ENCODE results near the gene MXD1. TPM values are rescaled to one million over a fixed set of nuclear protein-coding genes. Genes with fewer than 3 reads are reported as not detected.

Gene MXD1
- total RNA-seq, 1 donor: 14.5 TPM

GRCh38 chr2:69940691-69941090, 25.8 kb downstream of the MXD1 start:
- Histone ChIP-seq H3K4me2 (ENCODE audit: insufficient read depth, low read length) (no peak overlapping the region), H3K4me3 (ENCODE audit: insufficient read depth, low read length) (no peak overlapping the region), H3K4me1 (ENCODE audit: insufficient read depth, low read length) (peaks cover 8% of the 10 kb centered on the region), H3K9me3 (ENCODE audit: low read depth, low read length) (no peaks in the 10 kb centered on the region), H3K27ac (ENCODE audit: low read depth, low read length) (no peak overlapping the region), H2AFZ (ENCODE audit: low read length) (no peak overlapping the region), H4K20me1 (ENCODE audit: insufficient read depth, low read length) (no peaks in the 10 kb centered on the region), H3K36me3 (ENCODE audit: insufficient read depth, low read length) (peaks cover 60% of the 10 kb centered on the region), H3K79me2 (ENCODE audit: insufficient read depth, low read length) (peaks cover 4% of the 10 kb centered on the region), H3K27me3 (ENCODE audit: insufficient read depth, low read length) (no peaks in the 10 kb centered on the region)
- no peak for TF ChIP-seq CTCF (IDR thresholded peaks at IDR 0.05; ENCODE audit: extremely low read depth, low read depth, low read length)
- no peak for DNase-seq (ENCODE audit: insufficient read length, low spot score, missing footprints)

GRCh38 chr2:69943000-69943842, 28.3 kb downstream of the MXD1 start:
- DNase-seq (ENCODE audit: insufficient read length, low spot score, missing footprints): no peak
- H4K20me1 ChIP-seq (ENCODE audit: insufficient read depth, low read length): no peaks in the 10 kb centered on the region
- H3K79me2 ChIP-seq (ENCODE audit: insufficient read depth, low read length): no peaks in the 10 kb centered on the region
- H3K4me1 ChIP-seq (ENCODE audit: insufficient read depth, low read length): peaks cover 19% of the 10 kb centered on the region
- H3K4me3 ChIP-seq (ENCODE audit: insufficient read depth, low read length): no peak overlapping the region
- no peak overlapping the region for H2AFZ ChIP-seq (ENCODE audit: low read length)
- no peak for TF ChIP-seq CTCF (IDR thresholded peaks at IDR 0.05; ENCODE audit: extremely low read depth, low read depth, low read length)
- peaks cover 39% of the 10 kb centered on the region for H3K36me3 ChIP-seq (ENCODE audit: insufficient read depth, low read length)
- H3K27ac ChIP-seq (ENCODE audit: low read depth, low read length): no peak overlapping the region
- H3K27me3 ChIP-seq (ENCODE audit: insufficient read depth, low read length): no peaks in the 10 kb centered on the region
- no peaks in the 10 kb centered on the region for H3K9me3 ChIP-seq (ENCODE audit: low read depth, low read length)
- H3K4me2 ChIP-seq (ENCODE audit: insufficient read depth, low read length): no peak overlapping the region

GRCh38 chr2:69943843-69944525, 29.1 kb downstream of the MXD1 start:
- no peaks in the 10 kb centered on the region for H3K79me2 ChIP-seq (ENCODE audit: insufficient read depth, low read length)
- peaks cover 19% of the 10 kb centered on the region for H3K4me1 ChIP-seq (ENCODE audit: insufficient read depth, low read length)
- no peaks in the 10 kb centered on the region for H4K20me1 ChIP-seq (ENCODE audit: insufficient read depth, low read length)
- no peak overlapping the region for H3K27ac ChIP-seq (ENCODE audit: low read depth, low read length)
- no peak for TF ChIP-seq CTCF (IDR thresholded peaks at IDR 0.05; ENCODE audit: extremely low read depth, low read depth, low read length)
- peaks cover 31% of the 10 kb centered on the region for H3K36me3 ChIP-seq (ENCODE audit: insufficient read depth, low read length)
- no peak for DNase-seq (ENCODE audit: insufficient read length, low spot score, missing footprints)
- no peaks in the 10 kb centered on the region for H3K9me3 ChIP-seq (ENCODE audit: low read depth, low read length)
- H3K27me3 ChIP-seq (ENCODE audit: insufficient read depth, low read length): no peaks in the 10 kb centered on the region
- H2AFZ ChIP-seq (ENCODE audit: low read length): no peak overlapping the region
- no peak overlapping the region for H3K4me2 ChIP-seq (ENCODE audit: insufficient read depth, low read length)
- H3K4me3 ChIP-seq (ENCODE audit: insufficient read depth, low read length): no peak overlapping the region

GRCh38 chr2:69944756-69945155, 29.8 kb downstream of the MXD1 start:
- Histone ChIP-seq H3K27ac (ENCODE audit: low read depth, low read length) (no peak overlapping the region), H4K20me1 (ENCODE audit: insufficient read depth, low read length) (no peaks in the 10 kb centered on the region), H2AFZ (ENCODE audit: low read length) (no peak overlapping the region), H3K79me2 (ENCODE audit: insufficient read depth, low read length) (no peaks in the 10 kb centered on the region), H3K4me3 (ENCODE audit: insufficient read depth, low read length) (no peak overlapping the region), H3K9me3 (ENCODE audit: low read depth, low read length) (no peaks in the 10 kb centered on the region), H3K4me1 (ENCODE audit: insufficient read depth, low read length) (peaks cover 19% of the 10 kb centered on the region), H3K4me2 (ENCODE audit: insufficient read depth, low read length) (no peak overlapping the region), H3K27me3 (ENCODE audit: insufficient read depth, low read length) (no peaks in the 10 kb centered on the region), H3K36me3 (ENCODE audit: insufficient read depth, low read length) (peaks cover 25% of the 10 kb centered on the region)
- no peak for DNase-seq (ENCODE audit: insufficient read length, low spot score, missing footprints)
- no peak for TF ChIP-seq CTCF (IDR thresholded peaks at IDR 0.05; ENCODE audit: extremely low read depth, low read depth, low read length)
